Suppressor macrophage treated with lipopolysaccharide for 4 hours (primary cell): ENCODE data around the gene RAP1A.
A peak's percentile ranks its signal among the peaks of the same experiment; 100 is the strongest.

Experiments used
- DNase-seq: peaks from one replicate; pipeline ENCODE4 v3.0.0-alpha.2; 2020

Gene RAP1A

DNA sequence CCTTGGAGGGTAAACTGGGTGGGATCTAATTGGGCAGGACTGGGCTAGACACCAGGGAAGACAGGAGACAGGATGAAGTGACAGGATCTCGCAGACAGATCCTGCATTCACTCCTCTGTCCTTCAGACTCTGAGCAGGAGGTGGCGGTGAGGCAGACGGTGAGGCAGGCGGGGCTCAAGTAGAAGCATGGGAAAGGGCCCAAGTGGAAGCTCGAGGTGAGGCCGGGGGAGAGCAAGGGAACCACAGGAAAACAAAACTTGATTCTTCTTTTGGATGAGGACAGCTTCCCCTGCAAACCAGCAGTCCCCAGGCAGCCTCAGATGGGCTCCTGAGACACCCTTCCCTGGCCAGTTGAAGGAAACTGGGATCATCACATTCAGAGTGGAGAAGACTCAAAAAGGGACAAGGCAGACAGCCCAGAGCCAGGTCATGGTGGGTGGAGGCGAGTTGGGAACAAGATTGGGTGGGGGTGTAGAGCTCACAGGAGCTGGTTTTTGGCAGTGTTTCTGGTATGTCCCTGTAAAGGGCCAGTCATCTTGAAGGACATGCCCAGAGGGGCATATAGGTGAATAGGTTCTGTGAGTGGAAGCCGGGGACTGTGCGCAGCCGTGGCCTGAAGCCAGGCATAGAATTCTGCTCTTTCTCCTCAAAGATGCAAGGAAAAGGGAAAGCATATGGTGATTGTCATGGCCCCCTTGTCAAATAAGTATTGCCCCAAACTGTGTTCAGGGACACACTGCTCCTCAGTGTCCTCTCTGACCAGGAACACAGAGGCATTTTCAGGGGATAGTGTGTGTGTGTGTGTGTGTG, 101.6 kb downstream of the RAP1A start:
- DNase-seq, result no peak

DNA sequence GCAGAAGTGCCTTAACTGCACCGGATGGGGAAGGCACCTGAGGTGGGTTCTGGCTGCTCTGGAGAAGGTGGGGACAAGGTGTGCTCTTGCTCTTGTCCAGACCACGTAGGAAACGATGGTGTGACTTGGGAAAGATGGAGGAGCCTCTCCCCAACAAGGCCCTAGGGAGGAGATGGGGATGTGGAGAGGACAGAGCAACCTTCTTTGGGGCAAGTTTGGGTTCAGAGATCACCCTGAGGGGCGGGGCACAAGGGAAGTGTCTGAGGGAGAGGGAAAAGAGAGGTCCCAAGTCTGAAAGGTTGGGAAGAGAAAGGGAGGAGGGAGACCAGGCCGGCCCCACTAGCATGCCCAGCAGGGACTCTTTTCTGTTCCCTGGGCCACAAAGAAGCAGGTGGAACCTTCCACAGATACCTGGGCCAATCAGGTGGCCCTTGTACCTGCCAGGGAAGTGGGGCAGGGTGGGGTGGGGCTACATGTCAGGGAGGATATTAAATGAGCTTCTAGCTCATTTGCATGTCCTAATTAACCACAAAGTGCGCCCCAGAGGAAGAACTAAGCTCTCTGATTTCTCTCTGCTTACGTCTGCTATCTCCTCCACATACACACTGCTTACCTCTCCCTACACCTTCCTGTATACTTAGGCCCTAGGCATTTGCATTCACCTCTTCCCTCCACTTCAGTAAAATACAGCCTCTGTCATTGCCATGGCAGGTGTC, 103.7 kb downstream of the RAP1A start:
- no peak for DNase-seq

DNA sequence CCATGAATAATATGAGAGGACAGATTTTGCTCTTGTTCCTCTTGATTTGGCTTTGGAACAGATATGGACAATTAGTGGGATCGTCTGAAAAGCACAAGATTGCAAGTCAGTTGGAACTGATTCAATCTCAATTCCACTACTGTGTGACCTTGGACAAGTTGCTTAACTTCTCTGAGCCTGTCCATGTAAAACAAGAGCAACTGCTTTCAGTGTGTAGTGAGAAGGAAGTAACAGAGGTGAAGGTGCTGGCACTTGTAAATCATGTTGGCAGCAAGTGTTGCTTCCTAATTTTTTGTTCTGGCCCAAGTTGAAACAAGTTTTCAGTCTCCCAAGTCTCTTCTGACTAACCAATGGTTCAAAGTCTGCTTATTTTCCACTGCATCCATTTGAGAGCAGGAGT, 104.3 kb downstream of the RAP1A start:
- DNase-seq, result no peak

DNA sequence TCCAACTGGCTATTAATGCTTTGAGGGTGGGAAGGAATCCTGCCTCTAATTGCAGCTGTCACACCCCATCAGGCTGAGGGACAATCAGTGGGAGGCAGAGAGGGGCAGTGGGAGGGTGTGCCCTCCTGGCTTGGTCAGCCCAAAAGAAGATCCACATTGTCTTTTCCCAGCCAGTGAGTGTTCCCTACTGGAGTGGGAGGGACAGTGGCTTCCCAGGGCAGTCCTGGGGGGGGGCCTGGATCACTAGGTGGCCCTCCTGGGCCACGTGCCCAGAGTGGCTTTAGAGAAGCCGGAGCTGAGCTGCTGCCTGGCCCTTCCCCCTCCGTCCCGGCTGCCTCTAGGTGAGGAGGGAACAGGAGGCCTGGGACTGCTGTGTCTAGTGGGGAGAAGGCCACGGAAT, 105.6 kb downstream of the RAP1A start:
- no peak for DNase-seq

DNA sequence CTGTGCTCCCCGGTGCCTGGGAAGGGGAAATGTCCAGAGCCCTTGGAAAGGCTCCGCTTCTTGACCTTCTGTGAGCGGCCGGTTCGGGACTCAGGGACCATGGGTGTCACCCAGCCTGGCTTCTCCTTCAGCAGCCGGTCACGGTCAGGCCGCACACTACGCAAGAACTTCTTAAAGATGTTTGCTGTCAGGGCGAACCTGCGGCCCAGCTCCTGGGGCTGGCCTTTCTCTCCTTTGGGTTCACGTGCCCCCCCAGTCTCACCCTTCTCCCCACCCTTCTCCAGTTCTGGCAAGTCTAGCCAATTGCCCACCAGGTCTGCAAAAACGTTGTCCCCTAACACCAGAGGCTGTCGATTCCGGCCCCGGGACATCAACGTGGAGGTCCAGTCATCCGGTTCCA, 107.5 kb downstream of the RAP1A start:
- no peak for DNase-seq

DNA sequence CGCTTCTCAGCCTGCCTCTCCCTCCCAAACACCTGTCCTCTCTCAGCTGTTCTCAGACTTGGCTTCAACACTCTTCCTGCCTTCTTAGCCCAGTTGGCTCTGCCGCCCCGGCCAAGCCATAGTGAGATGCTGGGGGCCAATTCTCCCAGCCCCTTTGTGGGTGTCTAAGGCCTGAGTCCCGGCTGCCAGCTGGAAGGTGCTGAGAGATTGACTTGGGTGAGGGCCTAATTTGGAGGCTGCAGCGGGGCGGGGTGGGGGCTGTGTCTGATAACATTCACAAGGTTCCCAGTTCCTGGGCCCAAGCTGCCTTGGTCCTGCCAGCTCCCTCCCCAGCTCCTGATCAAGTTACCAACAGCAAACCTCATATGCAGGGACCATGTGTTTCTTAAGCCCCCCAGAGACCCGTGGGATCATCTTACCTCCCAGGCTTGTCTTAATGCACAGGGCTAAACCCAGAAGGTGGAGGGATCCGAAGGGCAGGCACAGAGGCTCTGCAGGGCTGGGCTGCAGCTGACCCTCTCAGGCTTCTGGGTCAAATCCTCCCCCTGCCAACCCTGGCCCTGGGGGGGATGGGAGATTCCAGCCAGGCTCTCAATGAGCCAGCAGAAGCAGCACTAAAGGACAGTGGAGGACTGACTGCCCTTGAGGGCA, 109.8 kb downstream of the RAP1A start:
- no peak for DNase-seq

DNA sequence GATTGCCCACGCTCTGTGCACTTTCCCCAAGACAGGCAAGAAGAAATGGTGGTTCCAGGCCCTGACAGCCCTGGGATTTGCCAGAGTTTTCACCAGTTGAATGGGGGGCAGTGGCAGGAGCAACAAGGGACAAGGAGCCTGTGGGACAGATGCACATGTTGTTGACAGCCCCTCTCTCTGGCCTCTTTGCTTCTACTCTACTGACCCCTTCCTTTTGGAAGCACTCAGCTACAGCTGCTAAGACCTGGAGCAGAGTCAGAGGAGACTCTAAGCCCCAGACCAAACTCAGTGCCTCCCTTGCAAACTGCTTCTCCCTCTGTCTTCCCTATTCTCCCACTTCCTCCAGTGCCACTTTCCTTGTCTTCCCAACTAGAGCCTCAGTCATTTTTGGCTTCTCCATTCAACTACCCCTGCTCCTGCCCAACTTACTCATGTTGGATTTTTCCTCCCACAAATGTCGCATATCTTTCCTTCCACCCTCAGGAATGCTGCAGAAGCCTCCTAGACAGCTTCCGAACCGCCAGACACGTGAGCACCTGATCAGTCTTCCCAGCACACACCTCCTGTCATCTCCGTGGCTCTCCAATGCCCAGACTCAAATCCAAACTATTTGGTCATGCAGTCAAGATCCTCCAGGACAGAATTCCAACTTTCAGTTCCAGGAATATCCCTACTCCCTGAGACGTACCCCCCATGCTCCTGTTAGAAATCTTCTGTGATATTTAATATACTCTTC, 110.5 kb downstream of the RAP1A start:
- no peak for DNase-seq

DNA sequence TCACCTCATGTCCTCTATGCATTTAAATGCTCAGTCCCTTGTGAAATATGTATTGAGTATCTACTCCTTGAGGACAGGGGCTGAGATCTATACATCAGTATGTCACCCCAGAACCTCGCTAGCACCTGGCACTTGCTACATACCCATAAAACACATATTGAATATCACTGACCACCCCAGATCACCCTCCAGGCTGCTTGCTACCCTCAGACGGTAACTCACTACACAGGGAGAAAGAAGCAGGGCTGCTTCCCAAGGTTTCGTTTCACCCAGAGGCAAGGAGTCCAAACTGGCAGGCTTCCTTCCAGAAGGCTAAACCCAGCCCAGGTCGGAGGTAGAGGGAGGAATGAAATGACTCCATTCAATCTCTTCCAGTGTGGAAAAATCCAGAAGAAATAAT, 111.1 kb downstream of the RAP1A start:
- DNase-seq, result no peak

DNA sequence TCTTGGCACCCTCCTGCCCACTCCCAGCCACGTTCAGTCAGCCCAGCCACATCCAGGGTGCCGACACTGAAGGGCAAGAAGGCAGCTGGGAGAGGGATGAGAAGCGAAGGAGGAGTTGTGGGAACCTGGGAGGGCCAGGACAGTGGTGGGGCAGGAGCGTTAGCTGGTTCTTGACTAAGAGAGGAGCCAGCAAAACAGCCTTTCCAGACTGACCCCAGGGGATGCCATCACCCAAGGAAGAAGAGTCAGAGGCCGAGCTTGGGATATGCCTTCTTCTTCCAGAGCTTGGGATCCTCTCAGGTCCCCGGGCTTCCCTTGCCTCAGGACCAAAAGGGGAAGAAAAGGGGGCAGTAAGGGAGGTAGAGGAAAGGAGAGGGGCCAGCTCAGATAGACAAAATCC, 112.4 kb downstream of the RAP1A start:
- DNase-seq, result no peak

DNA sequence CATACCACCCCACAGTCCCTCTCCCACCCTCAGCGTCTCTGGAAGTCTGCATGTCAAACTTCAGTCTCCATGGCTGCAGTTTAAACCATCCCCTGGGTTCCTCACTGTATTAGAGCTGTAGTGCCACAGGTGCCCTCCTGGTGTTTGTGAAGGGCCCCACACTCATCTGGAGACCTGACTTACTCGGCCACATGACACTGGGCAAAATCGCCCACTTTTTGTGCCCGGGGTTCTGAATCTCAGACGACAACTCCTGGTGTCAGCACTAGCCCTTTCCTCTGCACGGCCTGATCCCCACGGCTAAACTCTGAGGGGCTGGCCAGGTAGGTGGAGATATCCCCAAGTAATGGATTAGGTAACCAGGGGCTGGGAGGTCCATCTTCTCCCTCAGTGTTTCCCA, 113.1 kb downstream of the RAP1A start:
- DNase-seq, result no peak

DNA sequence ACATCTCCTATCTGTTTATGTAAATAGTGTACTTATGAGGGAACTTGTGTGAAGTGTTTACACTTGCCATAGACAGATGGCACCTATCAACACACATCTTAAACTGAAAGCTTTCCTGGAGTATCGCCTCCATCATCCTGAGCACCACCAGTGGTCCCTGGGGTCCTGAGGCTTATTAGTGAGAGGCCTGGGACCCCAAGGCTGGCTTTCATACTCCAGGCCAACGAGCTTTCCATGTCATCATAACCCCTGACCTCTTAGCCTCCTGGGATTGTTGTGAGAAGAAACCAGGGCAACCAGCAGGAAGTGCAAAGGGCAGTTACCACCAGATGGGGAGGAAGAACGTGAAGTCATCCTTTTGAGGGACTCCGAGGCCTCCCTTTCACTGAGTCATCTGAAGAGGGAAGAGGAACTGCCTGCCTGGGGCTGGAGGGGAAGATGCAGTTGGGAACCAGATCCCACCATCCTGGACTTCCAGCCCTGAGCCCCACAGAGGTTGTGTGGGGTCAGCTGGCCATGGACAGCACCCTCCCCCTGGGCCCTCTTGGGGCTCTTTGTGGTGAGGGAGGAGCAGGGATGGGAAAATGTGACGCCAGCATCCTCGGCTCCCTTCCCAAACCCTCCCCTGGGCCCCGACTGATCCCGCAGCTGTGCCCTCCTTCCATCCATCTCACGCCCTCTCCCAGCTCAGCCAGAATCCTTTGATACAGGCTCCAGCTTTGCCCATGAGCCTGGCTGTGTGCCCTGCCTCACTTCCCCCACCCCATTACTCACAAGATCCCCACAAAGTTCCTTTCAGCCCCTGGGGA, 113.8 kb downstream of the RAP1A start:
- peak; percentile 94 for DNase-seq

DNA sequence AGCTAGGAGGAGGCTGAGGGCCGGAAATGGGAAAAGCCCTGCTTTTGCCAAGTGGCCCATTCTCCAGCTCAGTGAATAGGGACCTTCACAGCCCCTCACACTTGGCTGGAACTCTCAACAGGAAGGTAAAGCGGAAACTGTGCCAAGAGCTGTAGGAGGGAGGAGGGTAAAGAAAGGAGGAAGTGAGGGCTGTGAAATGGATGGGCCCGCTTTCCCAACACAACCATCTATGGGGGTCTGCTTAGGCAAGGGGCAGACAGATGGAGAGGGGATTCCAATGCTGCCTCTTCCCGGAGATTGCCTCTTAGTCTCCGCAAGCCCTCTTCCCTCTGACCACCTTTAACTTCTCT, 114.4 kb downstream of the RAP1A start:
- peak; percentile 68 for DNase-seq

DNA sequence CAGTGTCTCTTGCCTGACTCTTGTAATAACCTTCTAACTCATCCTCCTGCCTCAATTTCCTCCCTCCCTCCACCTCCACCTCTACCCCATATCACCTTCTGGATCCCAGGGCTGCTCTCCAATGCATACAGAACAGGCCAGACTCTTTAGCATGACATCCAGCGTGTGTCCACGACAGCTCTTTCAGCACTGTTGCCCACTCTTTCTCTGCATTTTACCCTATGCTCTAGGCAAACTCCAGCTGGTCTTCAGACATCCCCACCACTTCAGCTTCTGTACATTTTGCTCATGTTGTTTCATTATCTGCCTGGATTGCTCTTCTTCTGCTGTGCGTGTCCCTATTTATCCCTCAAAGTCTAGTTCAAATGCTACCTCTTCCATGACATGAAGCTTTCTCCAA, 114.8 kb downstream of the RAP1A start:
- DNase-seq, result no peak

DNA sequence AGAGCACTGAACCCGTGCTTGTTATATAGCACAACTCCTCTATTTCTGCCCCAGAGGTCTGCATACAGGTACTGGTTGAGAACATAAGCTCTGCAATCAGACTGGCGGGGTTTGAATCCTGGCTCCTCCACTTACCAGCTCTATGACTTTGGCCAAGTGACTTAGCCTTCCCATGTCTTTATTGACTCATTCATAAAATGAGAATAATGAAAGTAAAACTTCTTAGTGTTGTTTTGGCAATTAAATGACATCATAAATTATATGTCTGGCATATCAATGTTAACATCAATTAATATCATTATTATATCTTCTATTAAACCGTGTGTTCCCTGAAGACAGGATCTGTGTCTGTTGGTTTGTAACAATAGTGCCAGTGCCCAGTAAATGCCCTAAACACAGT, 115.3 kb downstream of the RAP1A start:
- DNase-seq, result peak; percentile 50

DNA sequence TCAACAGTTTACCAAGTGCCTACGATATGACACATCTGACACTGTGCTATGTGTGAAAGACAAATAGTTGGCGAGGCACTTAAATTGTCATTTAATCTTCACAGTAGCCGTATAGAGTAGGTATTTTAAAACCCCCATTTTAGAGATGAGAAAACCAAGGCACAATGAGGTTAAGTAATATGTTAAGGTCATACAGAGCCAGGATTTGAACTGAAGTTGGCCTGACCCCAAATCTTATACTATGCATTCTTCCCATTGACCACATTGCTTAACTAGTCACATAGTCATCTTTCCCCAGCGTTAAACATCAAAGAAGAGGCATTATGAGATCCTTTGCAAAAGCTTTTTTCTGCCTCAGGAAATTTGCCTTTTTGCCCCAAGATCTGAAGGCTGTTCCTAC, 115.7 kb downstream of the RAP1A start:
- DNase-seq, result no peak

DNA sequence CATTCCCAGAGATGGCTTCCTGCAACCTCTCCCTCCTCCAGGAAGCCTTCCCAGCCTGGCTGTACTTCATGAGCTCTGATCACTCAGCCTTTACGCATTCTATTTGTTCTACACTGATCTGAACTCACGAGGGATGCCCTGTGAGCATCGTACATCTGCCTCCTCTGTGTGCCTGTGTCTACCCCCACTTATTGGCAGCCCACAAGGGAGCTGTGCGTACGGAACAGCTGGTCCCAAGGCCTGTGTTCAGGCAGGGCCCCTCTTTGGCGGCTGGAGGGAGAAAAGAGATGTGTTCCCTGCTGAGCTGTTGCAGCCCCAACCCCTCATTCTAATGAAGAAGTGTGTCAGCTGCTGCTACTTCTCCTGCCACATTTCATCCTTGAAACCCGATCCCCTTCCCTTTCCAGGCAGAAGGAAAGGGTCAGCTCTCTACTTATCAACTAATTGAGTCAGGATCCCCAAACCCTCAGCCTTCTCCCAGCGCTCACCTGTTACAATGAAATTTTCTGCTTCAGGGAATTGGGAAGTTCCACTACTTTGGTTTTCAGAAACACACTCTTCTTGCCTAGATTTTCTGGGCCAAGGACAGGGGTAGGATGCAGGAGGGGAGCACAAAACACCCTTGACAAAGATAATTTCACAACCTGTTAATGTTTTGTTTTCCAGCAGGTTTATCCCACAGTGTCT, 116.4 kb downstream of the RAP1A start:
- no peak for DNase-seq

DNA sequence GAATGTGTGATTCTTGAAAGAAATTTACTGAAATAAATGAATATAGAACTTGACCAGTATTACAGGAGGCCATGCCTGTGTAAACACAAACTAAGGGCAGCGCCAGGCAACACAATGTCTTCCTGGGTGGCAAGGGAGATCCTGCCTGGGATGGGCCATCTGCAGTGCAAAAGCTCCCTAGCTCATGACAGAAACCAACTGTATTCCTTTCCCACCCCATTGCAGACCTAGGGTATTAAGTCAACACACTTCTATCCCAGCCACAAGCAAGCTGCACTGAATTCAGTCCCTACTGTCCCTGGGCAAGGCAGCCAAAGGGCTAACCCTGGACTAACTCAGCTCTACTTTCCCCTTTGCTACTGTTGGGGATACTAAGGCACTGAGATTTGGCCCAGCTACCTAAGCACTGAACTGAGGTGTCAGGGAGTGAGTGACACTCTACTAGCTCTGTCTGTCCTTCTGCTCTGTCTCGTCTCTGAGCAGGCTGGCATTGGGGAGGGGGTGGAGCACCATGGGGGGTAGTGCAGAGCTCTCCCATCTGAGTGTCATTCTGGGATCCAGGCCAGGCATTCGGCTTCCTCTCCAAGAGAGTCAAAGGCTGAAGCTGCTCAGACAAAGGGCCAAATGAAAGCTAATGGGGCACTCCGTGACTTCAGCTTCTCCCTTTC, 117.1 kb downstream of the RAP1A start:
- DNase-seq, result no peak

DNA sequence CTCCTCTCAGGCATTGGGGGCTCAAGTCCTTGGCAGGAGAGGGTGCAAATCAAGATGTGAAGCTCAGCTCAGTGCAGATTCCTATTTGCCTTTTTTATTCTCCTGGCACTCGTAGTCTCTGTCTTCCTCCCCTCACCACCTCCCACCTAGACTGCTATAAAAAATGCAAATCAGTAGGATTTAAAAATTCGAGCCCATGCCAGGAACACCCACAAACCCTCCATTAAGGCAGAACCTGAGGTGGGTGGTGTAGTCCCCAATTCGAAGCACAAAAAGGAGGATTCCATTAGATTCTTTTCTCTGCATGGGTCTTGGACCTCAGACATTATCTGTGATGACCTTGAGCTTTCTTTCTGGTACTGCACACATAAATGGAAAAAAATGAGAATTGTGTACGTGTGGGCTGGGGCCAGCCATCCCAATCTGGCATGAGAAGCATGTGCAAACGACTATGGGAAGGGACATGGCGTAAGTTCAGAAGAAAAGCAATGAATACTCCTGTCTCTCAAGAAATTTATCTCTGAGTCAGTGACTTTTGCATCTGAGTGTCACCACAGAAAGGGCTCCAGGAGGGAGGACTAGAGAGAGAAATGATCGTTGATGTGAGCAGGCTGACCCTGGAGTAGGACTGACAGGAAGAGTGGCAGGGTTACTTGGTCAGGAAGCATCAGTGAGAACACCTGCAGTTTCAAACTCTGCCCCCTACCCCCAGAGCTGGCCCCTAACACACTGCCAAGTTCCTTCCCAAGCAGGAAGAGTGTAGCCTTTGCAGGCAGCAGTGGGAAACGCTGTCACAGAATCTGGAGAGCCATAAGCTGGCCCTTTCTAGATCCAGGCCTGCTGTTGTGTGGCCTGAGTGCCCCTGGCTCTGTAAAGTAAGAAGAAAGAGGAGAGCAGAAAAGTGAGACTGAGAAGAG, 117.9 kb downstream of the RAP1A start:
- DNase-seq, result no peak

DNA sequence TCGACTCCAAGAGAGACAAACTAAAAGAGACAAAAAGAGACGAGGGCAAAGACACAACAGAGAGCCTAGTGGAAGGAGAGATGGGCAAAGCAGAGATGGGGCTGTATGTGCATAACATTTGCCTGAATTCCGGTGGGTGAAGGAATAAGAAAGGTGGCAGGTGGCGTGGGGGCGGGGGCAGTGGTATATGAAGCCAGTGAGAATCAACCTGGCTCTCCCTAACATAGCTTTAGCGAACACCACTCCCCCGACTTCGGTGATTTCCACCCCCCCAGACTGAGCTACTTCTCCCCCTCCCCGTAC, 118.5 kb downstream of the RAP1A start:
- DNase-seq, result no peak

DNA sequence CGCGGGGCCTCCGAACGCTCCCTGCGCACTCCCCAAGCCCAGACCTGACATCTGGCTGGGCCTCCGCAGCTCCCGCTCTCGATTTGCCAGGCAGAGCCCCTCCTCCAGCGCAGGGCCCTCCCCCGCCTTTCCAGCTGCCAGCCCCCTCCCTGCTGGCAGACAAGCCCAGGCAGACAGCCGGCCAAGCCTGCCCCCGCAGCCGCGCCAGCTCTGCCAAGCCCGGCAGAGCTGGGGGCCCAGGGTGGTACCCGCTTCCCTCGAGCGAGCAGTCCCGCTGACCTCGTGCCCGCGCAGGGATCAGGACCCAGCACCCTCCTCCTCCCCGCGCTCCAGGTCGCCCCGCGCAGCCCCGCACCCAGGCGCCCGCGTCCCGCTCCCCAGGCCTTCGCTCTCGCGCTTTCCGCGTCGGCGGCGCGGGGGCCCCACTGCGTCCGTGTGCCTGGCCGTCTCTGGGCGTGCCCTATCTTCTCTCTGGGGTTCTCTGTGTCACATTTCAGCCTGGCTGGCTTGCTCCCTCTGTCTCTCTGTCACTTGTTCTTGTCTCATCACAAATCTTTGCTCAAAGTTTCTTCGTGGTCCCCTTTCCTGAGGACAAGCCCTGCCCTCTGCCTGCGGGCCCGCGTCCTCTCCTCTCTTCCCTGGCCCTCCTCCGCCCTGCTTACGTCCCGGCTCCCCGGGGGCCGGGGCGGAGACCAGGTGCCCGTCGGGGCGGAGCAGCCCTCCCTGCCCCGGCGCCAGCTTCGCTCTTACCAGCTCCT, 119.0 kb downstream of the RAP1A start:
- peak; percentile 43 for DNase-seq
